PC-3 (cell line): ENCODE results near the gene SSBP2. TPM values are rescaled to one million over a fixed set of nuclear protein-coding genes. Genes with fewer than 3 reads are reported as not detected.

ENCODE experiments used
- ATAC-seq: fragments of 200-7000 bp; cut with Tn5 transposase; 2 replicates; pipeline ENCODE4 v1.9.1; 2020; ENCODE audit warnings: mild to moderate bottlenecking, moderate library complexity
- BruUV-seq: library from RNA; stranded (reverse); fragments of 400-500 nt; replicated peaks from 2 replicates; lab custom pipeline; 2021; lab: Mats Ljungman, UMichigan
- CTCF ChIA-PET: fragments of 300-600 bp; sonication (Branson Sonifier 250); formaldehyde crosslinking; loops from one replicate; lab custom pipeline; 2022; ENCODE audit warnings: antibody characterized with exemption; lab: Charles Lee
- POLR2A ChIA-PET: fragments of 300-600 bp; sonication (Branson Sonifier 250); formaldehyde crosslinking; loops from one replicate; lab custom pipeline; 2022; ENCODE audit warnings: antibody characterized with exemption; ENCODE audit not compliant: unreplicated experiment; lab: Charles Lee
- DNase-seq: peaks from one replicate; pipeline ENCODE4 v3.0.0-alpha.2; 2015
- H2AFZ ChIP-seq: fragments of 300-600 bp; sonication (generic); 2 replicates; pipeline ENCODE4 v1.6.0; 2016; ENCODE audit warnings: antibody characterized with exemption, low read length
- H3F3A ChIP-seq: fragments of 300-600 bp; sonication (generic); one replicate; pipeline ENCODE4 v1.6.0; 2017; ENCODE audit warnings: antibody characterized with exemption, low read length, control low read depth, mild to moderate bottlenecking; ENCODE audit not compliant: unreplicated experiment
- H3K27ac ChIP-seq: fragments of 300-600 bp; sonication (generic); 2 replicates; pipeline ENCODE4 v1.5.1; 2016; ENCODE audit warnings: mild to moderate bottlenecking, low read length
- H3K27me3 ChIP-seq: fragments of 300-600 bp; sonication (generic); 2 replicates; pipeline ENCODE4 v1.6.1; 2016; ENCODE audit warnings: low read length, mixed read lengths
- H3K36me3 ChIP-seq: fragments of 300-600 bp; sonication (generic); 2 replicates; pipeline ENCODE4 v1.6.1; 2016; ENCODE audit warnings: low read depth, mixed run types, low read length, mixed read lengths
- H3K4me1 ChIP-seq: fragments of 300-600 bp; sonication (generic); 2 replicates; pipeline ENCODE4 v1.5.1; 2016; ENCODE audit warnings: low read length; ENCODE audit not compliant: insufficient read depth
- H3K4me2 ChIP-seq: fragments of 300-600 bp; sonication (generic); 2 replicates; pipeline ENCODE4 v1.6.0; 2016; ENCODE audit warnings: low read length
- H3K4me3 ChIP-seq: fragments of 300-600 bp; sonication (generic); 2 replicates; pipeline ENCODE4 v1.5.1; 2016; ENCODE audit warnings: mild to moderate bottlenecking, low read length, mixed read lengths
- H3K79me2 ChIP-seq: fragments of 300-600 bp; sonication (generic); 2 replicates; pipeline ENCODE4 v1.6.1; 2017; ENCODE audit warnings: low read length, mixed read lengths
- H3K9ac ChIP-seq: fragments of 300-600 bp; sonication (generic); 2 replicates; pipeline ENCODE4 v1.6.0; 2016; ENCODE audit warnings: mild to moderate bottlenecking, low read length
- H3K9me2 ChIP-seq: fragments of 300-600 bp; sonication (generic); replicated peaks from 2 replicates; pipeline ENCODE4 v1.6.1; 2016; ENCODE audit warnings: mixed run types, low read length, mixed read lengths
- H3K9me3 ChIP-seq: fragments of 300-600 bp; sonication (generic); 2 replicates; pipeline ENCODE4 v1.6.1; 2016; ENCODE audit warnings: low read length, mixed read lengths
- H4K20me1 ChIP-seq: fragments of 300-600 bp; sonication (generic); 2 replicates; pipeline ENCODE4 v1.6.1; 2016; ENCODE audit warnings: low read length, mixed read lengths
- EZH2 ChIP-seq: fragments of 300-600 bp; sonication (generic); IDR thresholded peaks from one replicate; pipeline ENCODE4 v1.6.1; 2017; ENCODE audit warnings: antibody characterized with exemption, mild to moderate bottlenecking, low read length; ENCODE audit not compliant: unreplicated experiment
- EZH2phosphoT487 ChIP-seq: fragments of 300-600 bp; sonication (generic); IDR thresholded peaks from 2 replicates; pipeline ENCODE4 v1.6.1; 2018; ENCODE audit warnings: mild to moderate bottlenecking, antibody characterized with exemption, low read length, borderline replicate concordance
- intact Hi-C: fragments of 100-400 bp; cut with micrococcal nuclease; formaldehyde crosslinking; loops from 2 replicates; pipeline ENCODE4 v1.9.0; 2023
- total RNA-seq: library from RNA; depleted of rRNA; stranded (reverse); fragments of >200 nt; gene quantifications from 2 replicates; pipeline ENCODE4 v1.2.3, GENCODE V29; 2014
- TF ChIP-seq, protein P1 (sequence below): fragments of 300-600 bp; sonication (generic); conservative IDR thresholded peaks from 2 replicates; pipeline ENCODE4 v1.5.1; 2017; ENCODE audit warnings: antibody characterized with exemption, low read depth, mild to moderate bottlenecking, low read length

SSBP2 gene
- total RNA-seq, 1 experiment from 2014 or later: 5.8 TPM

DNA sequence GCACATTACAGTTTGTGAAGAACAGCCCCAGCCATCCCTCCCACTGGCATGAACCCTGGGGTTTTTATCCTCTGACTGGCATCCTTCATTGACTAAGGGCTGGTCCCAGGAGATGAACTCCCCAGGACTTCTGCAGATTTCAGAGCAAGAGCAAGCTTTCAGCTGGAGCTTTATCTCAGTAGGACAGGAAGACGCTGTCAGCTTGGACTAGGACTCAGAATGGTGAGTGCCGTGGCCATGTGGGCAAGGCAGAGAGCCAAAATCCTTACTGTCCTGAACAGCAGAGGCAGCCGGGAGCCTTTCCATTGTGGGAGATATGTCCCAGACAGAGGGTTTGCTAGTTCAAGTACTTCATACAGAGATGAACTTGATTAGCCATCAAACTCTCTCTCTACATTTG lies 353.7 kb downstream of the SSBP2 start:
- DNase-seq: no peak
- no peak overlapping the region for H3K9ac ChIP-seq
- no peak overlapping the region for H3K27ac ChIP-seq
- no peaks in the 10 kb centered on the region for H3F3A ChIP-seq
- H3K9me3 ChIP-seq: no peaks in the 10 kb centered on the region
- no peaks in the 10 kb centered on the region for H3K4me1 ChIP-seq
- H3K4me2 ChIP-seq: no peak overlapping the region
- no peaks in the 10 kb centered on the region for H3K36me3 ChIP-seq
- TF ChIP-seq EZH2: no peak
- TF ChIP-seq, protein P1, sequence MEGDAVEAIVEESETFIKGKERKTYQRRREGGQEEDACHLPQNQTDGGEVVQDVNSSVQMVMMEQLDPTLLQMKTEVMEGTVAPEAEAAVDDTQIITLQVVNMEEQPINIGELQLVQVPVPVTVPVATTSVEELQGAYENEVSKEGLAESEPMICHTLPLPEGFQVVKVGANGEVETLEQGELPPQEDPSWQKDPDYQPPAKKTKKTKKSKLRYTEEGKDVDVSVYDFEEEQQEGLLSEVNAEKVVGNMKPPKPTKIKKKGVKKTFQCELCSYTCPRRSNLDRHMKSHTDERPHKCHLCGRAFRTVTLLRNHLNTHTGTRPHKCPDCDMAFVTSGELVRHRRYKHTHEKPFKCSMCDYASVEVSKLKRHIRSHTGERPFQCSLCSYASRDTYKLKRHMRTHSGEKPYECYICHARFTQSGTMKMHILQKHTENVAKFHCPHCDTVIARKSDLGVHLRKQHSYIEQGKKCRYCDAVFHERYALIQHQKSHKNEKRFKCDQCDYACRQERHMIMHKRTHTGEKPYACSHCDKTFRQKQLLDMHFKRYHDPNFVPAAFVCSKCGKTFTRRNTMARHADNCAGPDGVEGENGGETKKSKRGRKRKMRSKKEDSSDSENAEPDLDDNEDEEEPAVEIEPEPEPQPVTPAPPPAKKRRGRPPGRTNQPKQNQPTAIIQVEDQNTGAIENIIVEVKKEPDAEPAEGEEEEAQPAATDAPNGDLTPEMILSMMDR: no peak
- H4K20me1 ChIP-seq: no peaks in the 10 kb centered on the region
- no peaks in the 10 kb centered on the region for H3K9me2 ChIP-seq
- intact Hi-C loops: no loop called here
- no peaks in the 10 kb centered on the region for H3K27me3 ChIP-seq
- no peak overlapping the region for H3K4me3 ChIP-seq
- ATAC-seq: no peak; the same call in 1 of the 2 replicates
- H3K79me2 ChIP-seq: no peaks in the 10 kb centered on the region
- BruUV-seq: no TSS peak
- no peak overlapping the region for H2AFZ ChIP-seq
- CTCF ChIA-PET: no interaction called here
- POLR2A ChIA-PET: no interaction called here

DNA sequence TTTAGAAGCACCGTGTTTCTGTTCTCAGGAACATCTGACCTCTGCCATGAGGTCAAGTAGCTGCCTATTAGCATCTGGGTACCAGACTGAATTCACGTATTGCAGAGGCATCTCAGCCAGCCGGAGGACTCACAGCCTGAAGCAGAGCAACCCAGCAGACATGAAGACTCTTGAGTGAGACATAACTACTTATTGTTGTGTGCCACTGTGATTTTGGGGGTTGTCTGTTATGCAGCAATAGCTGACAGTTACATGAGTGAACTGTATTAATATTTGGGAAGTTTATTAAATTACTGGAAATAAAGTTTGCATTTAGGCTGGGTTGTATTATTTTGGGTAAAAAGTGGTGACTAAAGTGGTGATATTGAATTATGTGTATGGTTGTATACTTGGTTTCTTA lies 355.6 kb downstream of the SSBP2 start:
- Histone ChIP-seq H3K4me3 (no peak overlapping the region), H3F3A (no peaks in the 10 kb centered on the region), H3K9me3 (no peaks in the 10 kb centered on the region), H3K79me2 (no peaks in the 10 kb centered on the region), H3K27ac (no peak overlapping the region), H3K4me2 (no peak overlapping the region), H4K20me1 (no peaks in the 10 kb centered on the region), H2AFZ (no peak overlapping the region), H3K36me3 (no peaks in the 10 kb centered on the region), H3K27me3 (no peaks in the 10 kb centered on the region), H3K9me2 (no peaks in the 10 kb centered on the region), H3K9ac (no peak overlapping the region), H3K4me1 (no peaks in the 10 kb centered on the region)
- BruUV-seq: no TSS peak
- ChIA-PET CTCF (no interaction called here), POLR2A (no interaction called here)
- intact Hi-C loops: no loop called here
- ATAC-seq (no peak), DNase-seq (no peak)
- no peak for TF ChIP-seq EZH2
- no peak for TF ChIP-seq EZH2phosphoT487
- TF ChIP-seq, protein P1: no peak

DNA sequence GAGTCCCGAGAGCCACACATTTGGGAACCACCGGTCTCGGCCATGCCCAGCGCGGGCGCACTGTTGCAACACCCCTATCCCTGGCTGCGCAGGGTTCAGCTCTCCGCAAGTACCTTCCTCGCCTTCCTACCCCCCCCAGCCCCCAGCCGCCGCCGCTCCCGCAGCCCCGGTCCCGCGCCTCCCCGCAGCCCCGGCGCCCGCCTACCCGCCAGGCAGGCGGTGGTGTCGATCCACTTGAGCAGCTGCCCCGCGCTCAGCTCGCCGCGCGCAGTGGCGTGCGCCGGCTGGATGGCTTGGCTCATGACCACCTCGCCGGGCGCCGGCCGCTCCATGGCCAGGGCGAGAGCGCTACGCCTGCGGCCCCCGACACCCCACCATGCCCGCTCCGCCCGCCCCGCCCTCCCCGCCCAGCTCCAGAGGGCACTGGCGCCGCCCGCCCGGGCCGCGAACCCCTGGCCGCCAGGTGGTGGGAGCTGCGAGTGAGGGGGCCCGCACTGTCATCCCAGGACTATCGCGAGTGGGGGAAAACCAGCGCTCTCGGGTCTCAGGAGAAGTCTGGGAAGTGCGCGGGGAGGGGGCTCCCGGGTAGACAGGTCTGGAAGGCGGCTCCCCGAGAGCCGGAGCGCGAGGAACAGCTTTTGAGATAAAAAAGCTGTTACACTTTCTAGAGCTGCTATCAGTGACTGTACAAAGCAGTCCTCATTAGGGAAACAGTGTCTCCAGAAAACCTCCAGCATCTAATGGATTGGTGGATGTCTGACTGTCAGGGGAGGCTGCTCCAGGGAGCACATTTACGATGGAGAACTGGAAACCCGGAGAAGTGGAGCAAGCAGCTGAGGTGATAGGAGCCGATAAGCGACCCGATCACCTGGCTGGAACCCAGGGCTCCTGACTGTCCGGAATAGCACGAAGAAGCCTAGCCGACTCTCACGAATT lies 356.8 kb downstream of the SSBP2 start, which contains the start of gene ACOT12:
ACOT12 (minus strand) TSS at position 352 of the 936 bp plus-strand sequence; CDS start at position 332, 20 bp downstream.
- Histone ChIP-seq H3K27ac (no peak within 1 kb of the TSS), H4K20me1 (no peaks in the 10 kb centered on the region), H3K36me3 (no peaks in the 10 kb centered on the region), H3K9me2 (no peaks in the 10 kb centered on the region), H3K79me2 (no peaks in the 10 kb centered on the region), H3F3A (no peaks in the 10 kb centered on the region), H3K4me3 (peak within 1 kb of the TSS; percentile 55), H3K27me3 (no peaks in the 10 kb centered on the region), H2AFZ (peak within 1 kb of the TSS; percentile 68), H3K4me2 (peak within 1 kb of the TSS; percentile 73), H3K9me3 (no peaks in the 10 kb centered on the region), H3K9ac (no peak within 1 kb of the TSS), H3K4me1 (no peaks in the 10 kb centered on the region)
- ChIA-PET CTCF (interaction anchor here (0.5 kb wide), 1 partner anchor 57 kb away, joined by 5 read pairs; no protein-coding TSS in a partner anchor), POLR2A (interaction anchor here (0.6 kb wide), 1 partner anchor 76 kb away, joined by 3 read pairs; no protein-coding TSS in a partner anchor)
- DNase-seq: no peak
- intact Hi-C loops: no loop called here
- TF ChIP-seq, protein P1: no peak
- no peak for TF ChIP-seq EZH2phosphoT487
- no peak for TF ChIP-seq EZH2
- no TSS peak for BruUV-seq
- peak; percentile 62 for ATAC-seq
